Measurements from ENCODE around the gene BRI3BP. TPM values are rescaled to one million over a fixed set of nuclear protein-coding genes. Genes with fewer than 3 reads are reported as not detected.

The BRI3BP gene
- total RNA-seq, 4 donors from 2014 or later = 6.7 to 19.2 (median 12.1) TPM

DNA sequence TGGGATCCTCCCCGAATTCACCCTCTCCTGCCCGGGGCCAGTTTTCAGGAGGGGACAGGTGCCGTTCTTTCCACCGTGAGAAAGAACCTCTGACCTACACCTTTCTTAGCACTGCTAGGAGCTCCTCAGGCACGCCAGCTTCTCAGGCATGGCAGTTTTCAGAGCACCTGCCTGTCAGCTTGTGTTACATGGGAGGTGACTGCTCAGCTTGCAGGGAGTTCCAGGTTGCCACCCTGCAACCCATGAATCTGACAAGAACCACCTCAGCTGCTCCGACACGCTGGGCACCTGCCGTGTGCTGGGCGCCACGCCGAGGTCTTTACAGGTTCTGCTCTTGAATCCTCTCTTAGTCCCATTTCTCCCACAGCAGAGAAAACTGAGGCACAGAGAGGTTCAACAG lies 12.9 kb downstream of the BRI3BP start:
- intact Hi-C loops (cut with DNase I; ENCODE audit: low total_unique reads) = no loop called here
- no peak for TF ChIP-seq POLR2A (IDR thresholded peaks at IDR 0.05)
- TF ChIP-seq, protein P1, sequence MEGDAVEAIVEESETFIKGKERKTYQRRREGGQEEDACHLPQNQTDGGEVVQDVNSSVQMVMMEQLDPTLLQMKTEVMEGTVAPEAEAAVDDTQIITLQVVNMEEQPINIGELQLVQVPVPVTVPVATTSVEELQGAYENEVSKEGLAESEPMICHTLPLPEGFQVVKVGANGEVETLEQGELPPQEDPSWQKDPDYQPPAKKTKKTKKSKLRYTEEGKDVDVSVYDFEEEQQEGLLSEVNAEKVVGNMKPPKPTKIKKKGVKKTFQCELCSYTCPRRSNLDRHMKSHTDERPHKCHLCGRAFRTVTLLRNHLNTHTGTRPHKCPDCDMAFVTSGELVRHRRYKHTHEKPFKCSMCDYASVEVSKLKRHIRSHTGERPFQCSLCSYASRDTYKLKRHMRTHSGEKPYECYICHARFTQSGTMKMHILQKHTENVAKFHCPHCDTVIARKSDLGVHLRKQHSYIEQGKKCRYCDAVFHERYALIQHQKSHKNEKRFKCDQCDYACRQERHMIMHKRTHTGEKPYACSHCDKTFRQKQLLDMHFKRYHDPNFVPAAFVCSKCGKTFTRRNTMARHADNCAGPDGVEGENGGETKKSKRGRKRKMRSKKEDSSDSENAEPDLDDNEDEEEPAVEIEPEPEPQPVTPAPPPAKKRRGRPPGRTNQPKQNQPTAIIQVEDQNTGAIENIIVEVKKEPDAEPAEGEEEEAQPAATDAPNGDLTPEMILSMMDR (IDR thresholded peaks at IDR 0.05) = no peak
- WGBS, 2 donors = 89 to 91% methylated on average over 11 of the region's 11 CpGs
- no peak for DNase-seq (ENCODE audit: low spot score in 2 of 2)
- H3K4me3 ChIP-seq (ENCODE audit: low read depth, poor library complexity, severe bottlenecking) = no peak overlapping the region

DNA sequence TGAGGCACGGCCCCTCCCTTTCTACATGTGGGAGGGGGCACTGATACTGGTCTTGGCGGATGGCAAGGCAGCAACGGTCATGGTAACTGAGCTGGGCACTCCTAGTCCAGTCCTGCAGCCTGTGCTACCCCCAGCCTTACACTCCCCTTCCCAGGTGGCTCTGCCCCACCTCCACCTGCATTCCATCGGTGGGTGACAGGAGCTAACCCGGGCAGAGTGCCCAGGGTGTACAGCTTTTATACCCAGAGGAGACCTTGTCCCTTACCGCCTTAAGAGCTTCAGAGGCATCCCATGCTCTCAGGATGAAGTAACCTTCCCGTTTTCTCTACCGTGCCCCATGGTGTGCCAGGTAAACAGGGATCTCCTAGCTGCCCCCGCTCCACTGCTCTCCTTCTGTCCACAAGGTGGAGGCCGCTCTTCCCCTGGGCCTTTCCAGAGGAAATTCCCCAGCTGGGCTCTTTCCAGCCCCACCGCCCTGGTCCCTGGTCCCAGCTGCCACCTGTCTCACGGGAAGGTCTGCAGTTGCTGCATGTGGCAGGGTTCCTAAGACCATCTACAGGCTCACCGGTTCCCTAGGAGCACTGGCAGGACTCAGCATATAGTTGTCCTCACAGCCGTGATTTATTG lies 20.5 kb downstream of the BRI3BP start:
- DNase-seq (ENCODE audit: low spot score in 2 of 2) = no peak
- H3K4me3 ChIP-seq (ENCODE audit: low read depth, poor library complexity, severe bottlenecking) = no peak overlapping the region
- 87 to 89% methylated on average over 14 of the region's 14 CpGs for WGBS, 2 donors
- TF ChIP-seq, protein P1 (IDR thresholded peaks at IDR 0.05) = no peak
- no peak for TF ChIP-seq POLR2A (IDR thresholded peaks at IDR 0.05)
- intact Hi-C loops (cut with DNase I; ENCODE audit: low total_unique reads) = no loop called here

DNA sequence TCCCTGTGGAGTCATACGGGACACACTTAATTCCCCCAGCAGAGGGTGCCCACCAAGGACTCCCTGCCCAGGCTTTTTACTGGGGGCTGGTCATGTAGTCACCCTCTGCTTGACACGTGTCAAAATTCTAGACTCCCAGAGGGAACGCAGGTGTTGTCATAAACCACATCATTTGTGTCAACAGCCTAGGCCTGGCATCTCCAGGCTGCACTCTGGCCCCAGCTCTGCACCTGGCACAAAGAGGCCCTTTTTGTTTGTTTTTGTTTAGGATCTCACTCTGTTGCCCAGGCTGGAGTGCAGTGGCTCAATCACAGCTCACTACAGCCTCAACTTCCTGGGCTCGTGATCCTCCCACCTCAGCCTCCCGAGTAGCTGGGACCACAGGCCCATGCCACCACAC lies 21.1 kb downstream of the BRI3BP start:
- WGBS, 2 donors = 89 to 98% methylated on average over 5 of the region's 5 CpGs
- no peak for DNase-seq (ENCODE audit: low spot score in 2 of 2)
- no peak for TF ChIP-seq POLR2A (IDR thresholded peaks at IDR 0.05)
- TF ChIP-seq, protein P1 (IDR thresholded peaks at IDR 0.05) = no peak
- no peak overlapping the region for H3K4me3 ChIP-seq (ENCODE audit: low read depth, poor library complexity, severe bottlenecking)
- intact Hi-C loops (cut with DNase I; ENCODE audit: low total_unique reads) = no loop called here

DNA sequence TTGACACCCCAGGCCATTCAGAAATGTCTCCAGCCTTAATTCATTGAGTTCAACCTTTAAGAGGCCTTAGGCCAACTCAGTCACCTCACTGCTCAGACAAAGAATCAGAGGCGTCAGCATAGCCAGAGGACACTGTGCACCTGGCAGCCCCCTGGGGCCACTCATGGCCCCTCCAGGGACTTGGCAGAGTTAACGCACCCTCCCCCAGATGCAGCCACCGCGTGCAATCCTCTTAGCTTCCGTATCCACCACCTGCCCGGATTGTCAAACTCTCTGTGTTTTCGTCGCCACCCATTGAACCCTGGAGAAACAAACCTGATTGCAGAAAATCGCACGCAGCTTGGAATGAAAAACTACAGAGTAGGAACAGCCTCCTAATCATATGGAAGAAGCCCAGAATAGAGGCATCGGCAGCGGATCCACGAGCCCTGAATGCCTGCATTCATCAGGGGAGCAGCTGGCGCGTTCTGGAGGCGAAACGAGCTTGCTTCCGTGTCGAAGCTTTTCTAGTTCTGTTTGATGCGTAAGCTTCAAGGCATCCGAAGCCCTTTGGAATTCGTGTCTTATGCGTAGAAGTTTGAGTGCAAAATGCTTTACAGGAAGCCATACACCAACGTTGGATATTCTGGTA lies 22.4 kb downstream of the BRI3BP start:
- TF ChIP-seq, protein P1 (IDR thresholded peaks at IDR 0.05) = no peak
- TF ChIP-seq POLR2A (IDR thresholded peaks at IDR 0.05) = no peak
- intact Hi-C loops (cut with DNase I; ENCODE audit: low total_unique reads) = no loop called here
- 92 to 94% methylated on average over 24 of the region's 24 CpGs for WGBS, 2 donors
- no peak overlapping the region for H3K4me3 ChIP-seq (ENCODE audit: low read depth, poor library complexity, severe bottlenecking)
- no peak for DNase-seq (ENCODE audit: low spot score in 2 of 2)

DNA sequence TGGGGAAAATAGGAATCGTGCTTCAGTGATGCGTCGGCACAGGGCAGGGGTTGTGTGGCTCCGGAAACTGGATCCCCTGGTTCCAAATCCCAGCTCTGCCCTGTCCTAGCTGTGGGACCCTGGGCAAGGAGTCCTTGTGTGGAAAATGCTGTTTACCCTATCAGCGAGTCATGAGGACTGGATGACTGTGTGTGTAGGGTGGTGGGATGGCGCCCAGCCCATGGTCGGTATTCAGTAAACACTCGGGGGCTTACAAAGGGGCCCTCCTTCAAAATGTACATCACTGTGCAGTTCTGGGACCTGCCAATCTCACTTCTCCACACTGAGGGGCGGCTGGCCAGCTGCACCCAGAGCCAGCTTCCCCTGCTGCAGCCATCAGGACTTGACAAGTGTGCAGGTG lies 24.4 kb downstream of the BRI3BP start:
- intact Hi-C loops (cut with DNase I; ENCODE audit: low total_unique reads) = no loop called here
- WGBS, 2 donors = 97 to 99% methylated on average over 8 to 9 of the region's 9 CpGs

DNA sequence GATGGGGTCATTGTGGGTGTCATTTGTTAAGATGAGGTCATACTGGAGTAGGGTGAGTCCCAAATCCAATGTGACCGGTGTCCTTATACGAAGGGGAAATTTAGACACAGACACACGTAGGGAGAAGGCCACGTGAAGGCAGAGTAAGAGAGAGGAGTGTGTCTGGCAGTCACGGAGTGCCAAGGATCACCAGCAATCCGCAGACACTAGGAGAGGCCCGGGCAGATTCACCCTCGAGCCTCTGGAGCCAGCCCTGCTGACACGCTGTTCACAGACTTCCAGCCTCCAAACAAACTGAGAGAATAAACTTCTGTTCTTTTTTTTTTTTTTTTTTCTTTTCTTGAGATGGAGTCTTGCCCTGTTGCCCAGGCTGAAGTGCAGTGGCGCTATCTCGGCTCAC lies 24.9 kb downstream of the BRI3BP start:
- no peak overlapping the region for H3K4me3 ChIP-seq (ENCODE audit: low read depth, poor library complexity, severe bottlenecking)
- TF ChIP-seq, protein P1 (IDR thresholded peaks at IDR 0.05) = no peak
- TF ChIP-seq POLR2A (IDR thresholded peaks at IDR 0.05) = no peak
- 92 to 96% methylated on average over 11 of the region's 11 CpGs for WGBS, 2 donors
- intact Hi-C loops (cut with DNase I; ENCODE audit: low total_unique reads) = no loop called here
- no peak for DNase-seq (ENCODE audit: low spot score in 2 of 2)

More for the DNA sequence above, 24.4 kb downstream of the BRI3BP start:
- TF ChIP-seq POLR2A (IDR thresholded peaks at IDR 0.05) = no peak
- no peak overlapping the region for H3K4me3 ChIP-seq (ENCODE audit: low read depth, poor library complexity, severe bottlenecking)
- no peak for DNase-seq (ENCODE audit: low spot score in 2 of 2)

Measured in lower leg skin (tissue), 4 donors.